ENCODE measurements around the gene MGME1. TPM values are rescaled to one million over a fixed set of nuclear protein-coding genes. Genes with fewer than 3 reads are reported as not detected.

The MGME1 gene
- total and polyA plus RNA-seq, 2 of the 13 experiments (the other 11 are each of a cell fraction or from before 2014, with no cell fraction given) = 36.7 to 66.6 TPM

GRCh38 chr20:17971300-17972013 is 2.6 kb downstream of the MGME1 start (continued):
- TF ChIP-seq, protein P1, sequence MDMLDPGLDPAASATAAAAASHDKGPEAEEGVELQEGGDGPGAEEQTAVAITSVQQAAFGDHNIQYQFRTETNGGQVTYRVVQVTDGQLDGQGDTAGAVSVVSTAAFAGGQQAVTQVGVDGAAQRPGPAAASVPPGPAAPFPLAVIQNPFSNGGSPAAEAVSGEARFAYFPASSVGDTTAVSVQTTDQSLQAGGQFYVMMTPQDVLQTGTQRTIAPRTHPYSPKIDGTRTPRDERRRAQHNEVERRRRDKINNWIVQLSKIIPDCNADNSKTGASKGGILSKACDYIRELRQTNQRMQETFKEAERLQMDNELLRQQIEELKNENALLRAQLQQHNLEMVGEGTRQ (IDR thresholded peaks at IDR 0.05; ENCODE audit: low read depth, low read length) = no peak
- TF ChIP-seq, protein P1 (CRISPR knock-in tag; IDR thresholded peaks at IDR 0.05; ENCODE audit: borderline replicate concordance) = no peak
- no peak for TF ChIP-seq ZMYM3 (CRISPR knock-in tag; IDR thresholded peaks at IDR 0.05)
- no peak for TF ChIP-seq RFXAP (CRISPR knock-in tag; IDR thresholded peaks at IDR 0.05; ENCODE audit: borderline replicate concordance)
- TF ChIP-seq, protein P2, sequence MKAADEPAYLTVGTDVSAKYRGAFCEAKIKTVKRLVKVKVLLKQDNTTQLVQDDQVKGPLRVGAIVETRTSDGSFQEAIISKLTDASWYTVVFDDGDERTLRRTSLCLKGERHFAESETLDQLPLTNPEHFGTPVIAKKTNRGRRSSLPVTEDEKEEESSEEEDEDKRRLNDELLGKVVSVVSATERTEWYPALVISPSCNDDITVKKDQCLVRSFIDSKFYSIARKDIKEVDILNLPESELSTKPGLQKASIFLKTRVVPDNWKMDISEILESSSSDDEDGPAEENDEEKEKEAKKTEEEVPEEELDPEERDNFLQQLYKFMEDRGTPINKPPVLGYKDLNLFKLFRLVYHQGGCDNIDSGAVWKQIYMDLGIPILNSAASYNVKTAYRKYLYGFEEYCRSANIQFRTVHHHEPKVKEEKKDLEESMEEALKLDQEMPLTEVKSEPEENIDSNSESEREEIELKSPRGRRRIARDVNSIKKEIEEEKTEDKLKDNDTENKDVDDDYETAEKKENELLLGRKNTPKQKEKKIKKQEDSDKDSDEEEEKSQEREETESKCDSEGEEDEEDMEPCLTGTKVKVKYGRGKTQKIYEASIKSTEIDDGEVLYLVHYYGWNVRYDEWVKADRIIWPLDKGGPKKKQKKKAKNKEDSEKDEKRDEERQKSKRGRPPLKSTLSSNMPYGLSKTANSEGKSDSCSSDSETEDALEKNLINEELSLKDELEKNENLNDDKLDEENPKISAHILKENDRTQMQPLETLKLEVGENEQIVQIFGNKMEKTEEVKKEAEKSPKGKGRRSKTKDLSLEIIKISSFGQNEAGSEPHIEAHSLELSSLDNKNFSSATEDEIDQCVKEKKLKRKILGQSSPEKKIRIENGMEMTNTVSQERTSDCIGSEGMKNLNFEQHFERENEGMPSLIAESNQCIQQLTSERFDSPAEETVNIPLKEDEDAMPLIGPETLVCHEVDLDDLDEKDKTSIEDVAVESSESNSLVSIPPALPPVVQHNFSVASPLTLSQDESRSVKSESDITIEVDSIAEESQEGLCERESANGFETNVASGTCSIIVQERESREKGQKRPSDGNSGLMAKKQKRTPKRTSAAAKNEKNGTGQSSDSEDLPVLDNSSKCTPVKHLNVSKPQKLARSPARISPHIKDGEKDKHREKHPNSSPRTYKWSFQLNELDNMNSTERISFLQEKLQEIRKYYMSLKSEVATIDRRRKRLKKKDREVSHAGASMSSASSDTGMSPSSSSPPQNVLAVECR (CRISPR knock-in tag; IDR thresholded peaks at IDR 0.05; ENCODE audit: borderline replicate concordance) = peak; percentile 37; the same call in 1 of the 2 replicates
- 0 out of 2 replicates have a peak, but pooled peaks have one; percentile 28 for TF ChIP-seq ZNF652 (CRISPR knock-in tag; IDR thresholded peaks at IDR 0.05; ENCODE audit: borderline replicate concordance, low read depth)
- no peak for TF ChIP-seq ZNF777 (CRISPR knock-in tag; IDR thresholded peaks at IDR 0.05)
- TF ChIP-seq PHB2 (IDR thresholded peaks at IDR 0.05; ENCODE audit: partially characterized antibody) = no peak
- no peak for TF ChIP-seq ZNF598 (CRISPR knock-in tag; IDR thresholded peaks at IDR 0.05; ENCODE audit: borderline replicate concordance)
- TF ChIP-seq MYC (CRISPR knock-in tag; IDR thresholded peaks at IDR 0.05; ENCODE audit: borderline replicate concordance) = no peak
- TF ChIP-seq ZNF691 (CRISPR knock-in tag; IDR thresholded peaks at IDR 0.05; ENCODE audit: borderline replicate concordance, low read depth) = no peak
- no peak for TF ChIP-seq MZF1 (CRISPR knock-in tag; IDR thresholded peaks at IDR 0.05; ENCODE audit: borderline replicate concordance)
- TF ChIP-seq MBD4 (IDR thresholded peaks at IDR 0.05; ENCODE audit: borderline replicate concordance, low read length) = no peak
- TF ChIP-seq ZNF616 (CRISPR knock-in tag; IDR thresholded peaks at IDR 0.05; ENCODE audit: low read depth) = no peak
- TF ChIP-seq JUND (CRISPR knock-in tag; IDR thresholded peaks at IDR 0.05) = no peak
- no peak for TF ChIP-seq U2AF1 (optimal IDR thresholded peaks at IDR 0.05; ENCODE audit: low read depth, low read length)
- no peak for TF ChIP-seq ZFP91 (CRISPR knock-in tag; IDR thresholded peaks at IDR 0.05; ENCODE audit: borderline replicate concordance)
- no peak for TF ChIP-seq TOPORS (CRISPR knock-in tag; IDR thresholded peaks at IDR 0.05)
- no peak for TF ChIP-seq CTCF (CRISPR knock-in tag; IDR thresholded peaks at IDR 0.05)

All from HepG2 (cell line).